Measurements from ENCODE around the gene RREB1.

- no peak for TF ChIP-seq POLR2A (IDR thresholded peaks at IDR 0.05; ENCODE audit: low read depth, low read length)
- no peak for TF ChIP-seq SPI1 (IDR thresholded peaks at IDR 0.05; ENCODE audit: low read depth, low read length)
- no peak for TF ChIP-seq POLR2AphosphoS5 (IDR thresholded peaks at IDR 0.05; ENCODE audit: low read depth, low read length)
These were observed 45.2 kb upstream of the RREB1 start for GRCh38 chr6:7062451-7063162.

Measured in GM12891 (cell line).